Measurements from ENCODE around the gene VENTX.

Gene VENTX

GRCh38 chr10:133237588-133238465 lies at the start of gene VENTX:
Gene VENTX (plus strand): TSS chr10:133237855. CDS start chr10:133237915, 60 bp downstream.
- no peak for DNase-seq

DNA sequence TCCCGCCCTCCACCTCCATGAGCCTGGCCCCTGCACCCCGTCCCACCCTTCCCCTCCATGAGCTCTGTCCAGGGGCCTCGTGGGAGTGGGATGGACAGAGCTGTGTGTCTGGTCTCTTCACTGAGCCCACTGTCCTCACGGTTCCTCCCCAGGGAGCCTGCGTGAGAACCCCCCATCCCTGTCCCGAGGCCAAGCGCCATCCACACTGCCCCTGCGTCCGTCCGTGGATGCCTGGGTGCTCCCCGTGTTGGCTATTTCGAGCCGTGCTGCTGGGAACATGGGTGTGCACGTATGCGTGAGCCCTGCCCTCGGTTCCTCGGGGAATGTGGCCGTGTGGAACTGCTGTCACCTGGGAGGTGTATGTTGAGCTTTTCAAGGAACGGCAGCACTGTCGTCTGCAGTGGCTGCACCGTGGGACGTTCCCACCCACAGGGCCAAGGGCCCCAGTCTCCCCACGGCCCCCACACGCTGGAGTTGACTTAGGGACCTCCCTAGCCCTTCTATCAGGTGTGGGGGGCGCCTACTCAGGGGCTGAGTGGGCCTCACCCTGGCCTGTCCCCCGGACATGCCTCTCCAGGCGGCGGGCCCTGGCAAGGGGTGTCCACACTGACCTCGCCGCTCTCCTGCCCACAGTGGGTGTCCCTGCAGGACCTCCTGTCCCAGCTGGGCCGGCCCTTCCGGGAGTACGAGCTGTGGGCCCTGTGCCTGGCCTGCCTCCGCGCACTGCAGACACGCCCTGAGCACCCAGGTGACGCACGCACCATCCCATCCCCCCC lies 49.6 kb upstream of the VENTX start:
- DNase-seq, result no peak

DNA sequence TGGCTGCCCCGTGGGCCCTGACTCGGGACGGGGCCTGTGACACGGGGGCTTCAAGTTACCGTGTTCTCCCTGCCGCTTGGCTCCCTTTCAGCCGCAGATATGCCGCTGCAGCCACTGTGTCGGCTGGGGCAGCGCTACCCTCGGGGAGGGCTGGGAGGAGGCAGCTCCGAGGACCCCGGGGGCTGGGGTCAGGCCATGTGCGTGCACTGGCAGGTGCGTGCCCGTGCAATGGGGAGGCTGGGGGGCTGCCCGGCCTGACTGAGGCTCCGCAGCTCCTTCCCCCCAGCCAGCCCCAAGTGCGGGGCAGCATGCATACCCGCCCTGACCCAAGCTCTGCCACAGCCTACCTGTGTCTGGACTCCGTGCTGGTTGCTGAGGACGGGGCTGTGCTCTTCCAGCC lies 48.4 kb upstream of the VENTX start:
- no peak for DNase-seq

DNA sequence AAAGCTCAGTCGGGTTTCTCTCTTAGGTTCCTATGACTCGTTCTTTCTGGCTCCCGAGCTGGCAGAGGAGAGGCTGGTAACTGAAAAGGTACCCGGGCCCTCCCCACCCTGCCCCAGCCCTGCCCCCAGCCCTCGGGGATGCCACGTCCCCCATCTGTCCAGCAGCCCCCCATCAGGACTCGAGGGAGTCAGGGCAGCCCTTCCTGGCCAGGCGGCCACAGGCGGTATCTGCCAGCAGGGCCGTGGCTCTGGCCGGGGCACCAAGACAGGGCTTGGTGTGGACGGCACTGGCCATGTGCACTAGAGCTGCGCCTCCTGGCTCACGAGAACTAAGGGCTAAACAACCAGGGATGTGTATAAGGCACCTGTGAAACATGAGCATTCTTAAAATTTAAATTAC lies 47.9 kb upstream of the VENTX start:
- DNase-seq, result no peak

DNA sequence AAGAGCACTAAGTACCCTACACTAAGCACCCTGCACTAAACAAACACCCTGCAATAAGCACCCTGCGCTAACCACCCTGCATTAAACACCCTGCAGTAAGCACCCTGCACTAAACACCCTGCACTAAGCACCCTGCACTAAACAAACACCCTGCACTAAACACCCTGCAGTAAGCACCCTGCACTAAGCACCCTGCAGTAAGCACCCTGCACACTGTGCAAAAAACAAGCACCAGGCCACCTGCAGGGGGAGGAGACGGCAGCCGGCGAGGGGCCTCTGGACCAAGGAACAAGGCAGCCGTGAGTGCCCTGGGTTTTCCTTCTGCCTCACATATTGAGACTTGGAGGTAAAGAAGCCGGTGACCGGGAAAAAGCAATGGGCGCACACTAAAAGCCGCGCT lies 47.4 kb upstream of the VENTX start:
- DNase-seq, result no peak

DNA sequence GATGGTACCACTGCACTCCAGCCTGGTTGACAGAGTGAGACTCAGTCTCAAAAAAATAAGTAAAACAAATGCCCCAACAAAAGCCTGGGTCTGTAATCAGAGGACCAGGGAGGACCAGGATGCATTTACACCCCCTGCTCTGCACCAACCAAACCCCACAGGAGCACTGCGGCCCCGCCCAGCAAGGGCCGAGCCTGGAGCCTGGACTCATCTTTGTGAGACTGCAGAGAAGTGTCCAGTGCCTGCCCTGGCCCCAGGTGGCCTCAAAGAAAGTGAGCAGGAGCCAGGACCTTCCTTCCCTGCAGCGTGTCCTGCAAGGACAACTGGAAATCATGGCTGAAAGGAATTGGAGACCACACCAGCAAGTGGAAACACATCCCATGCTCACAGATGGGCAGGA lies 46.0 kb upstream of the VENTX start:
- DNase-seq, result no peak

GRCh38 chr10:133194151-133194550 lies 43.5 kb upstream of the VENTX start:
- DNase-seq, result no peak

- DNase-seq, result no peak
These were observed 42.6 kb upstream of the VENTX start for GRCh38 chr10:133195096-133195495.

DNA sequence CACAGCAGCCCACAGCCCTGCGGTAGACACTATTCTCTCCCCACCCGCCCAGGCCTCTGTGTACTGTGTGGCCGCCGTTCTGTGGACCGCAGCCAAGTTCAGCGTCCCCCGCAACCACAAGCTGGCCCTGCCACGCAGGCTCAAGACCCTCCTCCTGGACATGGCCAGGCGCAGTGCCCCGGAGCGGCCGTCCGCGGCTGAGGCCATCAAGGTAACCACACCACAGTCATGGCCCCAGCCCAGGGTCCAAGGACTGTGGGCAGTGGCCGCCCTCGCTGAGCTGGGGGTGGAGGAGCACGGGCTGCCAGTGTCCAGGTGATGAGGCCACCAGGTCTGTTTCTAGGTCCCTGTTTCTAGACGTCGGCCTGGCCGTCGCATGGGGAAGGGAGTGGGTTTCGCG lies 42.0 kb upstream of the VENTX start:
- no peak for DNase-seq

DNA sequence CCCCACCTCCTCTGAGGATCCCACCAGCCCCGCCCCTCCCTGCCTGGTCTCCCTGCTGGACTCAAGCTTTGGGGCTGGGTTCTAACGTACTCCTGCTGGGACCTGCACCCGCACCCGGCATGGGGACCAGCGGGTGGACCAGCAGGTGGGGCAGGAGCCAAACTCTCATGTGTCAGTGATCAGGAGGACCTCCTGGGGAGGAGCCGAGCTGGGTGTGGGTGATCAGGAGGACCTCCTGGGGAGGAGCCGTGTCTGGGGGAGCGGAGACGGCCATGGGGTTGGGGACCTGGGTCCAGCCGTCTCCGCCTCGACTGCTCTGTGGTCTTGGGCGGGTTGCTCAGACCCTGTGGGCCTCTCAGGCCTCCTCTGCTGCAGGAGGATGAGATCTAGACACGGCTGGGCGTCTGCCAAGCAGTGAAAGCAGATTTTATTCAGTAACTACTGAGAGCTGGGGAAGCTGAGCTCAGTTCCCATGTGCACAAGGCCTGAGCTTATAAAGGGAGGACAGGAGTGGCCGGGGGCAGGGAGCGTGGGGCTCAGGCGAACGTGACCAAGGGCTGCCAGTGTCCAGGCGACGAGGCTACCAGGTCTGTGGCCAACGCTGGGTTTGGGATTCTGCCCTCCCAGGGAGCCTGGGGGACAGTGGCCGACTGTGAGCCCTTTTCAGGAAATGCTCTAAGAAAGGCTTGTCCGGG lies 41.3 kb upstream of the VENTX start:
- no peak for DNase-seq

GRCh38 chr10:133196936-133197758 lies 40.5 kb upstream of the VENTX start:
- no peak for DNase-seq

DNA sequence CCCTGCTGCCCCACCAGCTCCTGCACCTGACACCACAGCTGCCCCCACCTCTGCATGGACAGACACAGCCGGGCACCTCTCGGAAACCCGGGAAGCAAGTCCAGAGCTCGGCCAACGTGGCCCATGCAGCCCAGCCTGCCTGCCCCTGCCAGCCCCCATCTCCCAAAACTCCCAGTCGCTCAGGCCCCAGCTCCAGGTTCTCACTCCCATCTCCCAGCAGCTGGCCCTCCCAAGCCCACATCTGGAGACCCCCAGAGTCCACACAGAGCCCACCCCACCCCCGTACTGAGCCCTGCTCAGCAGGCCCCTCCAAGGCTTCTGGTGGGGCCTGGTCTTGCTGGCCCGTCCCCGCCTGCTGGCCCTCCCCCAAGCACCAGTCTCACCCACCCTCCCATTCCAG lies 39.9 kb upstream of the VENTX start:
- DNase-seq, result no peak

- DNase-seq, result no peak
These were observed 39.4 kb upstream of the VENTX start for GRCh38 chr10:133198206-133198605.

DNA sequence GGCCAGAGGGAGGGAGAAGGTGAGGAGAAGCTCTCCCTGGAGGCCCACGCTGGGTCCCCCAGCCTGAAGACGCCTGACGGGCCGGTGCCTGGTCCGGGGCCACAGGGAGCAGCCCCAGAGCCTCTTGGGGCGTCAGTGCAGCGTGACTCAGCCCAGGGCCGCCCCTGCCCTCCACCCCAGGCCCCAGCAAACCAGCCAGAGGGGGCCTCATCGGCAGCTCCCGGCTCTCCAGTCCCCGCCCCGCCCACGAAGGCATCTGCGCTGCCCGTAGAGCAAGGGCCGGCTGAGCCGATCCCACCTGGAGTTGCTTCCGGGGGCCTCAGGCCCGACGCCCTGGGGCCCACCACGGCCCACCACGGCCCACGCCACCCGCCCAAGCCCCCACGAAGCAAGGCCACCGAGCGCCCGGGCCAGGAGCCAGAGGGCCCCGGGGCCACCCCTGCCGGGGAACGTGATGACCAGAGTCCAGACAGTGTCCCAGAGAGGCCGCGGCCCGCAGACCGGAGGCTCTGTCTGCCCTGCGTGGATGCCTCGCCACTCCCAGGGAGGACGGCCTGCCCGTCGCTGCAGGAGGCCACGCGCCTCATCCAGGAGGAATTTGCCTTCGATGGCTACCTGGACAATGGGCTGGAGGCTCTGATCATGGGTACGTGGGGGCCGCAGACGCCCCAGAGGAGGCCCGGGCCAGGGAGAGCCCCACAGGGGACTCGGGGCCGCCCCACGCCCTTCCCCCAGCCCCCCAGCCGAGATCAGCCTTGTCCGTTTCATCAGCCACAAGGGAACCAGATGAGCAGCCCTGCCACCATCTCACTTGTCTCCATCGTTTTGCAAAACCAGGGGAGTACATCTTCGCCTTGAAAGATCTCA lies 38.8 kb upstream of the VENTX start:
- DNase-seq, result no peak

DNA sequence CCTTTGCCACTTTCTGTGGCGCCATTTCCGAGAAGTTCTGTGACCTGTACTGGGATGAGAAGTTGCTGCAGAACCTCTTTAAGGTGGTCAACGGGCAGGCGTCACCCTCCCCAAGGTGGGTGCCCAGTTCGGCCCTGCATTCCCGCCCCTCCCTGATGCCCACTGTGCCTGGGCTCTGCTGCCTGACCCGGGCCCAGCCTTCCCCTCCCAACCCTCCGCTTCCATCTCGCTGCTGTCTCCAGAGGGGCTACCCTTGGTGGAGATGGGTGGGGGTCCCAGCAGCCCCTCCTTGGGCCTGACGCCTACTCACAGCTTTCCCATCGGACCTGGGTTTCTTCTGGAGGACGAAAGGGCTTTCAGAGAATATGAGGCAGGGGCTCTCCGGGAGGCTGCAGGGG lies 38.2 kb upstream of the VENTX start:
- DNase-seq, result no peak

- no peak for DNase-seq
These were observed 37.6 kb upstream of the VENTX start for GRCh38 chr10:133199992-133200611.

- no peak for DNase-seq
These were observed 37.0 kb upstream of the VENTX start for GRCh38 chr10:133200621-133201031.

DNA sequence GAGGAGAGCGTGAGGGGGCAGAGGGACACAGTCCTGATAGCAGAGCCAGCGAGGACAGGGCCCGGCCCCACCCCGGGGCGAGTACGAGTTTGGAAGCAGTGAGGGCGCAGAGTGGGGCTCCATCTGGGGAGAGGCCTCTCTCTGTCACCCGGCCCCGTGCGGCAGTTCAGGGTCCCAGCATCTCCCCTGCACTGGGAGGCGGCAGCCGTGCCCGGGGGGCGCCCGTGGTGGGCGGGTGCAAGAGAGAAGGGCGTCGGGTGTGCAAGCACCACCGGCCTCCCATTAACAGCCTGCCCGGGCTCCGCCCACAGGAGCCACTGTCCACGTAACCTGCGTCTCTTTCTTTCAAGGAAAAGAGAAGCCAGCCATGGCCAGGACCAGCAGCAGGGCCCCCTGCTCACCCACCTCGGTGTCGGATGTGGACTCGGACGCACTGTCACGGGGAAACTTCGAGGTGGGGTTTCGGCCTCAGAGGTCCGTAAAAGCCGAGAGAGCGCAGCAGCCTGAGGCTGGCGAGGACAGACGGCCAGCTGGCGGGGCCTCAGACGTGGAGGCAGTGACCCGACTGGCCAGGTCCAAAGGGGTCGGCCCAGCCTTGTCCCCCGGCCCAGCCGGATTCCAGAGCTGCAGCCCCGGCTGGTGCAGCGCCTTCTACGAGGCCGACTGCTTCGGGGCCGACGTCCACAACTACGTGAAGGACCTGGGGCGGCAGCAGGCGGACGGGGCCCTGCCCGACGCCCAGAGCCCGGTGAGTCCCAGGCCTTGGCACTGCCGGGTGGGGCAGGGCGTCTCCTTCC lies 36.3 kb upstream of the VENTX start:
- DNase-seq, result no peak

GRCh38 chr10:133201948-133202725 lies 35.5 kb upstream of the VENTX start:
- no peak for DNase-seq
